Central memory CD8-positive, alpha-beta T cell (primary cell): ENCODE measurements around the gene USP1.
A peak's percentile ranks its signal among the peaks of the same experiment; 100 is the strongest.

Experiments
- ATAC-seq: fragments of 150-1000 bp; cut with Tn5 transposase; replicated peaks from 2 replicates; pipeline ENCODE4 v1.10.0; 2022; ENCODE audit warnings: mild to moderate bottlenecking, moderate FRiP score, moderate number of reproducible peaks; ENCODE audit not compliant: poor library complexity, severe bottlenecking; ENCODE audit errors: extremely low read depth
- DNase-seq, 2 donors: peaks; one replicate each; pipeline ENCODE4 v3.0.0; 2021; ENCODE audit warnings: low spot score in 2 of 2
- H3K27ac Mint-ChIP-seq: one replicate; pipeline ENCODE4 v1.8.0; 2022; ENCODE audit warnings: low read depth, mild to moderate bottlenecking, moderate library complexity, mixed read lengths
- H3K27me3 Mint-ChIP-seq: one replicate; pipeline ENCODE4 v1.8.0; 2022; ENCODE audit warnings: mixed read lengths
- H3K36me3 Mint-ChIP-seq: one replicate; pipeline ENCODE4 v1.8.0; 2022; ENCODE audit warnings: mild to moderate bottlenecking, moderate library complexity, mixed read lengths; ENCODE audit not compliant: insufficient read depth
- H3K4me1 Mint-ChIP-seq: one replicate; pipeline ENCODE4 v1.8.0; 2022; ENCODE audit warnings: mixed read lengths
- H3K4me3 Mint-ChIP-seq: one replicate; pipeline ENCODE4 v1.8.0; 2022; ENCODE audit warnings: mild to moderate bottlenecking, moderate library complexity, mixed read lengths
- H3K9me3 Mint-ChIP-seq: one replicate; pipeline ENCODE4 v1.8.0; 2022; ENCODE audit warnings: mixed read lengths

USP1 gene

DNA sequence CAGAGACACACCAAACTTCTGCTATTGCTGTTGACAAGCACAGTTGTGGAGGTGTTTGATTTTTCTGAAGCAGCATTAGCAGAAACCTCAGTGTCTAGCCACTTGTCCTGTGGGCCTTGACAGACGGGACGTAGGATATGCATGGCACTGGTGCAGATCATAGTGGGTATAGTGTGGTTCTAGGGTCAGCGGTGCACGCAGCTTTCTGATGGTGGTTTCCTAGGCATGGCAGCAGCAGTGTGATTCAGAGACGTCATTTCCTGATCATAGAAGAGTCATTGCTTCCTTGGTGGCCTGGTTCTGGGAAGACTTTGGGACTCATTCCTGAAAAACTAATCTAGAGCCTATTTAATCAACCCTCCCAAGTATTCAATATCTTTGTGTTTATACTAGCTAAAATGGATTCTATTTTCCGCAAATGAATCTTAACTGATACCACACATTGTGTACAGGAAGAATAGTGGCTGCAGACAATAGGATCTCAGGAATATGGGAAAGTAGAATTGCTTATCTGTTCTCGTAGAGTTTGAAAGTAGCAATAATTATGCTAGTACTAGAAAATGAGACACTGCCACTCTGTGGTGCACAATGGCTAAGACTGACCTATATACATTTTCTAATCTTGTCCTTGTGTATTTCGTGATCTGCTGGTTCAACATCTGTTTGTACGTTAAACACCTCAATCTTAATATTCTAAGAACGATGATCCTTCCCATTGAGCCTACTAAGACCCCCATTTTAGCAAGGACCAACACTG is 2.8 kb upstream of the USP1 start:
- DNase-seq (no peak), ATAC-seq (no peak)
- H3K4me1 Mint-ChIP-seq = peaks cover 20% of the 10 kb centered on the region
- H3K4me3 Mint-ChIP-seq = no peak overlapping the region
- H3K27me3 Mint-ChIP-seq = no peaks in the 10 kb centered on the region
- H3K9me3 Mint-ChIP-seq = peaks cover 5% of the 10 kb centered on the region
- H3K36me3 Mint-ChIP-seq = peaks cover 17% of the 10 kb centered on the region
- no peak overlapping the region for H3K27ac Mint-ChIP-seq

DNA sequence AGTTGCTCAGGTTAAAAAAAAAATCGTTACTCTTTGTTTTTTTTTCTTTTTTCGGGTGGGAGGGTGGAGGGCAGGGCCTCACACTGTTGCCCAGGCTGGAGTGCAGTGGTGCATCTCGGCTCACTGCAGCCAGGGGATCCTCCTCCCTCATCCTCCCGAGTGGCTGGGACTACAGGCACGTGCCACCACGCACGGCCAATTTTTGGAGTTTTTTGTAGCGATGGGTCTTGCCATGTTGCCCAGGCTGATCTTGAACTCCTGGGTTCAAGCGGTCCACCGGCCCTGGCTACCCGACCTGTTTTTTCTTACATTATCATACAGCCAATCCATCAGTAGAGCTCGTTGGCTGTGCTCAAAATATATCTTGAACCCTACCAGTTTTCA is 2.2 kb upstream of the USP1 start:
- Mint-ChIP-seq H3K4me1 (peaks cover 21% of the 10 kb centered on the region), H3K27me3 (no peaks in the 10 kb centered on the region), H3K36me3 (peaks cover 17% of the 10 kb centered on the region), H3K27ac (no peak overlapping the region), H3K9me3 (peaks cover 5% of the 10 kb centered on the region), H3K4me3 (peak overlapping the region; percentile 47)
- ATAC-seq = no peak
- no peak for DNase-seq

DNA sequence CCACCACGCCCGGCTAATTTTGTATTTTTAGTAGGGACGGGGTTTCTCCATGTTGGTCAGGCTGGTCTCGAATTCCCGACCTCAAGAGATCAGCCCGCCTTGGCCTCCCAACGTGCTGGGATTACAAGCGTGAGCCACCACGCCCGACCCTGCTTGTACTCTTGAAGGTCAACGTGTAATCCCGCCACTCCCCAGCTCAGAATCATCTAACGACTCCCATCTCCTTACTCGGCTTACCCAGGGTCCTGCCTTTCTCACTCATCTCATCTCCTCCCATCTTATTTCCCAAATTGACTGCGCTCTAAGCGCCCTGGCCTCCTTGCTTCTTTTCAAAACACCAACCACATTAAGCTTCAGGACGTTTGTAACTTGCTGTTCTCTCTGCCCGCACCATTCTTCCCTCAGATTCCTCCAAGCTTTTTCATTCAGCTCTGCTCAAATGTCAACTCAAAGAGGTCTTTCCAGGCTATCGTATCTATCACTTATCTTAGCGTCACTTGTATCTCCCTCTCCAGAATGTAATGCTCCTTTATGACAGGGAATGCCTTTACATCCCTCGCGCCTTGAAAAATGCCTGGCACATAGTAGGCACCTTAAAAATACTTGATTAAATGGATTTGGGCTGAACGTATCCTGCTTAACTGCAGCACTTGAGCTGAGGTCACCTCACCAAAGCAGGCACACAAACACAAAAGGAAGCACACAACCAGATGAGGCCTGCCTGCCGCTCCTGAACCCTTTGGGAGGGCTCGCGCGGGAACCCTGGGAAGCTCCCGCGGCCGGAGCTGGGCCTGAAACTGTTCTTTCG is 1.4 kb upstream of the USP1 start:
- H3K27ac Mint-ChIP-seq = peak overlapping the region; percentile 97
- peak overlapping the region; percentile 93 for H3K4me3 Mint-ChIP-seq
- H3K27me3 Mint-ChIP-seq = no peaks in the 10 kb centered on the region
- H3K36me3 Mint-ChIP-seq = peaks cover 17% of the 10 kb centered on the region
- no peak for DNase-seq
- H3K9me3 Mint-ChIP-seq = peaks cover 5% of the 10 kb centered on the region
- no peak for ATAC-seq
- peaks cover 29% of the 10 kb centered on the region for H3K4me1 Mint-ChIP-seq

DNA sequence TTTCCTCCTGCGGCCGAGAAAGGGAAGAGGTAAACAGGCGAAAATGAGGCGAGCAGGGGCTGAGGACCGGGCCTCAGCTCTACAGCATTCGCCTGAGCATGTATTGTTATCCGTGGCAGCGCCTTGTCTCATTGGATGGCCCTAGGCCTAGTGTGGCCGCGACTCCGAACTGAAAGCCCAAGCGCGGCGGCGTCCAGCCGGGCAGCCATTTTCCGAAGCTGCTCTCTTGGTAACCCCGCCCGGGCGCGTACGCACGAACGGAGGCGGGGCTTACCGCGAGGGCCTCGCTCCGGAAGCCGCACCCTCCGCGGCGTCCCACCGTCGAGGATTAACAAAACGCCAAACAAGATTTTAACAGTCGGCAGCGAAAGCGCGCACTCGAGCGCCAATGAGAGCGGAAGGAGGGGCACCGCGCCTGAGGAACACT is 797 bp upstream of the USP1 start:
- Mint-ChIP-seq H3K9me3 (peaks cover 5% of the 10 kb centered on the region), H3K36me3 (peaks cover 18% of the 10 kb centered on the region), H3K4me1 (peaks cover 36% of the 10 kb centered on the region), H3K27me3 (no peaks in the 10 kb centered on the region), H3K4me3 (peak overlapping the region; percentile 93), H3K27ac (peak overlapping the region; percentile 97)
- DNase-seq (peak in 1 of 2 donors; percentile 91), ATAC-seq (no peak)

DNA sequence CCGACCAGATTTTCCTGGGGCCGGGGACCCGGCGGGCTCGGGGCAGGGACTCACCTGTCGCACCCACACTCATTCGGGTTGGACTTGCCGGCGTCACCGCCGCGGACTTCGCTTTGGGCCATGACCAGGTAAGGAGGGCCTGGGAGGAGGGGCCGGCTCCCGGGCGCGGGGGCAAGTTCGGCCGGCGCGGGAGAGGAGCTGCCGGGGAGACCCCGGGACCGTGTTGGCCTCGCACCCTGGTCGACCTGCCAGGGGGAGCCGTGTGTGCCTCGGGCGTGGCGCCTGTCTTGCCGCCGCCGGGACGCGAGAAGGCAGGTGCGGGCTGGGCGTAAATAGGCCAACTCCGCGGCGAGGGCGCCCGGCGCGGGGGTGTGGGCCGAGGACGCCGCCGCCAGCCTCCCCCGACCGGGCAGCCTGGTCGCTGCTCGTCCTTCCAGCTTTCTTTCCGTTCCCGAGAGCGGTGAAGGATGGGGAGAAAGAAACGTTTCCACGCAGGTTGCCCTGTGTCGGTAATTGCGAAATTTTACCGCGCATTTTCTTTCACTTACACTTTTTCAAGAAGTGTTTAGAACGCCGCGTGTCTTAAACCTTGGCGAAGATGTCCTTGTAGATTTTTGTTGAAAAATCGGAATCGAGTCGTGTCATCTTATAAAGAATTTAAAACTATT is 558 bp downstream of the USP1 start:
- H3K27ac Mint-ChIP-seq = peak overlapping the region; percentile 97
- peaks cover 26% of the 10 kb centered on the region for H3K36me3 Mint-ChIP-seq
- no peaks in the 10 kb centered on the region for H3K27me3 Mint-ChIP-seq
- ATAC-seq (no peak), DNase-seq (no peak)
- peaks cover 37% of the 10 kb centered on the region for H3K4me1 Mint-ChIP-seq
- H3K4me3 Mint-ChIP-seq = peak overlapping the region; percentile 93
- H3K9me3 Mint-ChIP-seq = peaks cover 5% of the 10 kb centered on the region

DNA sequence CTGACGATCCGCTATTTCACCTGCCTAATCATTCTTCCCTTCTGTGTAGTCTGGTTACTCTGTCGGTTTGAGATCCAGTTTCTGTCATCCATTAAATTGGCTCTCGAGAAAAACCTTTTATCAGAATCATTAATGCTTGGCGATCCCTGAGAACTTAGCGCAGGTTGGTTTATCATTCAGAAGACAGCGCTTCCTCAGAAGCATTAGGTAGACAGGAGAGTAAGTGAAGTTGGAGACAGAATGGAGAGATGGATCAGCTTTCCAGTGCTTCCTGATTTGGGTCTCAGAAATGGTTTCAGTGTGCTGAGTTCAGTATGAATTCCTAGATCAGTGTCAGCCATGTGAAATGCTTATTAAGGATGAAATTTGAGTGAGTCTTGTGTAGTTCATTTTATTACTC is 1.3 kb downstream of the USP1 start:
- no peak for DNase-seq
- Mint-ChIP-seq H3K9me3 (peaks cover 5% of the 10 kb centered on the region), H3K36me3 (peaks cover 32% of the 10 kb centered on the region), H3K27me3 (no peaks in the 10 kb centered on the region), H3K4me1 (peaks cover 37% of the 10 kb centered on the region), H3K27ac (peak overlapping the region; percentile 47), H3K4me3 (peak overlapping the region; percentile 93)
- ATAC-seq = no peak

DNA sequence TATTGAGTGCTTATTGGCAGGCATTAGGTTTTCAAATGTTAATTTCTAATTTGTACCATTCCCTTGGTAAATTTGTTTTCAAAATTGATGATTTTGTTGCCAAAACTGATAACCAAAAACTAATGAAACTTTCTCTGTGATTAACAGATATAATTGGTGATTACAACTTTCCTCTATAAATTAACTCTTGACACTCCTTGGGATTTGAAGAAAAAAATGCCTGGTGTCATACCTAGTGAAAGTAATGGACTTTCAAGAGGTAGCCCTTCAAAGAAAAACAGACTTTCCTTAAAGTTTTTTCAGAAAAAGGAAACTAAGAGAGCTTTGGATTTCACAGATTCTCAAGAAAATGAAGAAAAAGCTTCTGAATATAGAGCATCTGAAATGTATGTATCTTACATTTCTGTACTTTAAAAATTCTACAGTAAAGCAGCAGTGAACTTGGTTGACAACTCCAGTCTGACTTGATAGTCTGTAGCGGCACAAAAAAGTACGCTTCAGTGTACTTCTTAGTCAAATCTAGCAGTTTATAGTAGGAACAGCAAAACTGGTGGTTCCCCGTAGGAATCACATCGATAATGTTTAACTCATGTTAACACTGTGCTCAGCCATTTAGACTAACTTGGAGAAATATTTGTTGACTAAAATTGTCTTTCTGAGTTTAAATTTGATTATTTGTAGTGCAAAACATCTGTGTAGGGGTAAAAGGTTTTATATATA is 3.0 kb downstream of the USP1 start:
- peaks cover 42% of the 10 kb centered on the region for H3K4me1 Mint-ChIP-seq
- no peaks in the 10 kb centered on the region for H3K27me3 Mint-ChIP-seq
- peaks cover 5% of the 10 kb centered on the region for H3K9me3 Mint-ChIP-seq
- H3K36me3 Mint-ChIP-seq = peaks cover 39% of the 10 kb centered on the region
- DNase-seq (no peak), ATAC-seq (no peak)
- peak overlapping the region; percentile 93 for H3K4me3 Mint-ChIP-seq
- peak overlapping the region; percentile 35 for H3K27ac Mint-ChIP-seq

DNA sequence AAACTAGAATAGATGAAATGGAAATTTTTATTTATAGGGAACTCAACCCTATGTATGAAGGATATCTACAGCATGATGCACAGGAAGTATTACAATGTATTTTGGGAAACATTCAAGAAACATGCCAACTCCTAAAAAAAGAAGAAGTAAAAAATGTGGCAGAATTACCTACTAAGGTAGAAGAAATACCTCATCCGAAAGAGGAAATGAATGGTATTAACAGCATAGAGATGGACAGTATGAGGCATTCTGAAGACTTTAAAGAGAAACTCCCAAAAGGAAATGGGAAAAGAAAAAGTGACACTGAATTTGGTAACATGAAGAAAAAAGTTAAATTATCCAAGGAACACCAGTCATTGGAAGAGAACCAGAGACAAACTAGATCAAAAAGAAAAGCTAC is 7.9 kb downstream of the USP1 start:
- ATAC-seq (no peak), DNase-seq (no peak)
- Mint-ChIP-seq H3K4me3 (no peak overlapping the region), H3K4me1 (peaks cover 32% of the 10 kb centered on the region), H3K36me3 (peaks cover 58% of the 10 kb centered on the region), H3K27ac (no peak overlapping the region), H3K27me3 (no peaks in the 10 kb centered on the region), H3K9me3 (no peaks in the 10 kb centered on the region)

DNA sequence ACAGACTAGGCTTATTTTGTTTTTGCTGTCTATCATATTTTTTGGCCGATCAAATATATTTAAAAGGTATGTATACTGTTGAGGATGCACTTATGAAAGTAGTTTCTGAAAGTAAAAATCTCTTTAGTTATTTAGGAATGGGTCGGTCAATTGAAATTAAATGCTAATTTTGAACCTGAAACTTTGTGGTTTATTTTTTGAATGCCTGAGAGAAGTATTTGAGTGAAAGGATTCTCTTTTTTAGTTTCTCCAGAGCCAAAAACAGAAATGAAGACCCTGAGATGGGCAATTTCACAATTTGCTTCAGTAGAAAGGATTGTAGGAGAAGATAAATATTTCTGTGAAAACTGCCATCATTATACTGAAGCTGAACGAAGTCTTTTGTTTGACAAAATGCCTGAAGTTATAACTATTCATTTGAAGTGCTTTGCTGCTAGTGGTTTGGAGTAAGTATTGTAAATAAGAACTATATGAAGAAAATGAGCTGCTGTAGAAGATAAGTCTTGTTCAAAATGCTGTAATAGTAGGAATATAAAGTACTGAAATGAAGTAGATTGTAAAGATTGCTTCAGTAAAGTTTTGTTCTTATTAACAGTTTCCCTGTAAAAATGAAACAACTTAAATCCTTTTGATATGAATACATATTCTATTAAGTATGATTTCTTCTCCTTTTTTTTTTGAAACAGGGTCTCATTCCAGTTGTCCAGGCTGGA is 11.5 kb downstream of the USP1 start:
- Mint-ChIP-seq H3K4me3 (no peak overlapping the region), H3K4me1 (peaks cover 27% of the 10 kb centered on the region), H3K36me3 (peaks cover 54% of the 10 kb centered on the region), H3K27me3 (no peaks in the 10 kb centered on the region), H3K27ac (no peak overlapping the region), H3K9me3 (no peaks in the 10 kb centered on the region)
- ATAC-seq (no peak), DNase-seq (no peak)

DNA sequence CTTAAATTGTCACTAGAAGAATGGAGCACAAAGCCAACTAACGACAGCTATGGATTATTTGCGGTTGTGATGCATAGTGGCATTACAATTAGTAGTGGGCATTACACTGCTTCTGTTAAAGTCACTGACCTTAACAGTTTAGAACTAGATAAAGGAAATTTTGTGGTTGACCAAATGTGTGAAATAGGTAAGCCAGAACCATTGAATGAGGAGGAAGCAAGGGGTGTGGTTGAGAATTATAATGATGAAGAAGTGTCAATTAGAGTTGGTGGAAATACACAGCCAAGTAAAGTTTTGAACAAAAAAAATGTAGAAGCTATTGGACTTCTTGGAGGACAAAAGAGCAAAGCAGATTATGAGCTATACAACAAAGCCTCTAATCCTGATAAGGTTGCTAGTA is 13.5 kb downstream of the USP1 start:
- H3K36me3 Mint-ChIP-seq = peaks cover 52% of the 10 kb centered on the region
- H3K9me3 Mint-ChIP-seq = no peaks in the 10 kb centered on the region

DNA sequence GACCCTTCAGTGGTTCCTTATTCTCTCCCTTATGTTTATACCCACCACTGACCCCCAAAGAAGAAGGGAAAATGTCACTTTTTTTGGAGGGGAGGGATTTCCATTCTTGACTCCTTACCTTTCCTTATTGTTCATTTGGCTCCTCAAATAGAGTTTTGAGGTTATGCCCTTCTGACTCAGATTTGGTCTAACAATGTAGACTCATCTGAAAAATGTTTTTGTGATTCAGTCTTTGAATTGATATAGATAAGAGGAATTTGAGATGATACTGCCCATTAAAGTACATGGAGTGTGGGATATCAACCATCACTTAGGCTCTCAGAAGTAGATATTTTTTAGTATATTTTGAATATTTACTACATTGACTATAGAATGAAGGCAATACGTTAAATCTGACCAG is 16.1 kb downstream of the USP1 start:
- ATAC-seq = no peak
- Mint-ChIP-seq H3K4me1 (peaks cover 15% of the 10 kb centered on the region), H3K36me3 (peaks cover 35% of the 10 kb centered on the region), H3K27me3 (no peaks in the 10 kb centered on the region), H3K9me3 (no peaks in the 10 kb centered on the region), H3K27ac (no peak overlapping the region), H3K4me3 (no peak overlapping the region)
- DNase-seq = no peak

More for the DNA sequence above, 13.5 kb downstream of the USP1 start:
- DNase-seq (no peak), ATAC-seq (peak; percentile 36)
- Mint-ChIP-seq H3K4me1 (peaks cover 18% of the 10 kb centered on the region), H3K27ac (peak overlapping the region; percentile 67), H3K27me3 (no peaks in the 10 kb centered on the region), H3K4me3 (peak overlapping the region; percentile 53)

DNA sequence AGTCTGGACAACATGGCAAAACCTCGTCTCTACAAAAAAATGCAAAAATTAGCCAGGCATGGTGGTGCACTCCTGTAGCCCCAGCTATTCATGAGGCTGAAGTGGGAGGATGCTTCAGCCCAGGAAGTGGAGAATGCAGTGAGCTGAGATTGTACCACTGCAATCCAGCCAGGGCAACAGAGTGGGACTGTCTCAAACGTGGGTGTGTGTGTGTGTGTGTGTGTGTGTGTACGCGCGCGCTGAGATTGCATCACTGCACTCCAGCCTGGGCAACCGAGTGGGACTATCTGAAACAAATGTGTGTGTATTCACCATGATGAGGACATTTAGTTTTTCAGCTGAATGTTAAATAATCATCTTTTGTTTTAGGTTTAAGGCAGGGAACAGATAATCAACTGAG is 21.1 kb downstream of the USP1 start:
- H3K4me3 Mint-ChIP-seq = no peak overlapping the region
- ATAC-seq (no peak), DNase-seq (no peak)
- no peak overlapping the region for H3K27ac Mint-ChIP-seq
- H3K9me3 Mint-ChIP-seq = no peaks in the 10 kb centered on the region
- H3K27me3 Mint-ChIP-seq = no peaks in the 10 kb centered on the region
- peaks cover 12% of the 10 kb centered on the region for H3K36me3 Mint-ChIP-seq
- H3K4me1 Mint-ChIP-seq = no peaks in the 10 kb centered on the region
